ENCODE measurements around the gene AFG3L2. TPM values are rescaled to one million over a fixed set of nuclear protein-coding genes. Genes with fewer than 3 reads are reported as not detected.

Gene AFG3L2
- total RNA-seq, 4 donors from 2014 or later: 18.5 to 53.1 (median 33.7) TPM

DNA sequence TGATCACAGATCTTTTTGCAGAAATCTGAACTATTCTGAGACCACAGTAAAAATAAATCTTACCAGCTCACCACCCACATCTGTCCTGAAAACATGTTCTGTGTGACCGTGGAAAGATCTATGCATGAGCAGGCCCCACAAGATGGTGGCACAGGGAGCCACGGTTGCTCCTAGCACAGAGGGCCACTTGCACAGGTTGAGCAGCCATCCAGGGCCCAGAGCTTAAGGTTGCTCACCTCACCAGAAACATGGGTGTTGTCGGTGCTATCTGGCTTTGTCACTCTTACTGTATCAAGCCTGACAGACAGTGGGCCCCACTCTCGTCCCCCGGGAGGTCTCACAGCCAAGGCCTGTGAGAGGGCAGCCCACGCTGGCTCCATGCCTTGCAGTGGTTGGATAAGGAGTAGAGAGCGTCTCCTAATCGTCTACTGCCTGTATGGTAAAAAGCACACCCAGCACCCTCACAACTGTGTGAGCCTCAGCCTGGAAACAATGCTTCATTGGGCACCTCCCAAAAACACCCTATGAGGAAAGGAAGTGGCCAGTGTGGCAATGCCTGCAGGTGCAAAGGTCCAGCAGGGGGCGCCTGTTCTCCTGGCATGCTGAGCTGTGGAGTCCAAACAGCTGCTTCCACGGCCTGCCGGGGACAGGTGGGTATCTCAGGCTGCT is 49.4 kb downstream of the AFG3L2 start:
- no peaks in the 10 kb centered on the region for H3K27me3 ChIP-seq
- TF ChIP-seq POLR2A (IDR thresholded peaks at IDR 0.05) (no peak), CTCF (IDR thresholded peaks at IDR 0.05) (peak; percentile 27 to 59 (median 49))
- H3K4me1 ChIP-seq: peaks cover 0 to 6% of the 10 kb centered on the region in 2 donors
- no peaks in the 10 kb centered on the region for H3K36me3 ChIP-seq
- intact Hi-C loops (cut with DNase I; ENCODE audit: low total_unique reads): no loop called here
- no peak overlapping the region for H3K27ac ChIP-seq
- H3K9me3 ChIP-seq: no peaks in the 10 kb centered on the region
- no peak overlapping the region for H3K4me3 ChIP-seq
- peak; percentile 47 to 61 for DNase-seq

- no peaks in the 10 kb centered on the region for H3K9me3 ChIP-seq
- intact Hi-C loops (cut with DNase I; ENCODE audit: low total_unique reads): no loop called here
- no peaks in the 10 kb centered on the region for H3K27me3 ChIP-seq
- no peak for DNase-seq
- H3K4me3 ChIP-seq: no peak overlapping the region
- H3K36me3 ChIP-seq: no peaks in the 10 kb centered on the region
- TF ChIP-seq POLR2A (IDR thresholded peaks at IDR 0.05) (no peak), CTCF (IDR thresholded peaks at IDR 0.05) (no peak)
- no peak overlapping the region for H3K27ac ChIP-seq
- H3K4me1 ChIP-seq: peaks cover 0 to 6% of the 10 kb centered on the region in 2 donors
These were observed 50.1 kb downstream of the AFG3L2 start for GRCh38 chr18:12326711-12327460.

DNA sequence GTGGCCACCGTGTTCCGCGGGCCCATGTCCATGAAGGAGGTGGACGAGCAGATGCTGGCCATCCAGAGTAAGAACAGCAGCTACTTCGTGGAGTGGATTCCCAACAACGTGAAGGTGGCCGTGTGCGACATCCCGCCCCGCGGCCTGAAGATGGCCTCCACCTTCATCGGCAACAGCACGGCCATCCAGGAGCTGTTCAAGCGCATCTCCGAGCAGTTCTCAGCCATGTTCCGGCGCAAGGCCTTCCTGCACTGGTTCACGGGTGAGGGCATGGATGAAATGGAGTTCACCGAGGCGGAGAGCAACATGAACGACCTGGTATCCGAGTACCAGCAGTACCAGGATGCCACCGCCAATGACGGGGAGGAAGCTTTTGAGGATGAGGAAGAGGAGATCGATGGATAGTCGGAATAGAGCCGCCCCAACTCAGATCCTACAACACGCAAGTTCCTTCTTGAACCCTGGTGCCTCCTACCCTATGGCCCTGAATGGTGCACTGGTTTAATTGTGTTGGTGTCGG is 51.2 kb downstream of the AFG3L2 start:
- H3K27me3 ChIP-seq: no peaks in the 10 kb centered on the region

GRCh38 chr18:12324991-12325725 is 51.9 kb downstream of the AFG3L2 start:
- no peak overlapping the region for H3K27ac ChIP-seq
- intact Hi-C loops (cut with DNase I; ENCODE audit: low total_unique reads): no loop called here
- peaks cover 0 to 6% of the 10 kb centered on the region in 2 donors for H3K4me1 ChIP-seq
- no peaks in the 10 kb centered on the region for H3K36me3 ChIP-seq
- H3K9me3 ChIP-seq: no peaks in the 10 kb centered on the region
- no peaks in the 10 kb centered on the region for H3K27me3 ChIP-seq
- no peak for DNase-seq
- TF ChIP-seq POLR2A (IDR thresholded peaks at IDR 0.05): no peak
- TF ChIP-seq CTCF (IDR thresholded peaks at IDR 0.05): no peak
- no peak overlapping the region for H3K4me3 ChIP-seq

More for the DNA sequence above, 51.2 kb downstream of the AFG3L2 start:
- TF ChIP-seq CTCF (IDR thresholded peaks at IDR 0.05) (no peak), POLR2A (IDR thresholded peaks at IDR 0.05) (no peak)
- intact Hi-C loops (cut with DNase I; ENCODE audit: low total_unique reads): no loop called here
- Histone ChIP-seq H3K36me3 (no peaks in the 10 kb centered on the region), H3K4me3 (no peak overlapping the region), H3K9me3 (no peaks in the 10 kb centered on the region), H3K4me1 (peaks cover 0 to 6% of the 10 kb centered on the region in 2 donors), H3K27ac (no peak overlapping the region)
- no peak for DNase-seq
